ENCODE results near the gene ANKRD55.

- TF ChIP-seq ESRRA (IDR thresholded peaks at IDR 0.05; ENCODE audit: borderline replicate concordance, low read depth) (no peak), NR2C2 (CRISPR knock-in tag; IDR thresholded peaks at IDR 0.05) (no peak), NR2C2 (tag; IDR thresholded peaks at IDR 0.05) (no peak), ZNF184 (CRISPR knock-in tag; IDR thresholded peaks at IDR 0.05) (no peak), NR3C1 (CRISPR knock-in tag; IDR thresholded peaks at IDR 0.05) (no peak), CTCF (IDR thresholded peaks at IDR 0.05 in 2 of 3, conservative IDR thresholded peaks at IDR 0.05 in 1 of 3; ENCODE audit: insufficient read depth in 2 of 3, low read depth in 1 of 3, low read length in 3 of 3) (no peak)
Measured at GRCh38 chr5:56233230-56233629, at the start of gene ANKRD55.

Measured in K562 (cell line).